Panc1 (cell line): Measurements from ENCODE around the gene GCH1. TPM values are rescaled to one million over a fixed set of nuclear protein-coding genes. Genes with fewer than 3 reads are reported as not detected.

Source experiments
- ATAC-seq: fragments of 200-7000 bp; cut with Tn5 transposase; 2 replicates; pipeline ENCODE4 v1.9.1; 2020; ENCODE audit warnings: mild to moderate bottlenecking, moderate library complexity
- BruUV-seq: library from RNA; stranded (reverse); fragments of 400-500 nt; replicated peaks from 2 replicates; lab custom pipeline; 2021; lab: Mats Ljungman, UMichigan
- CTCF ChIA-PET: fragments of 300-600 bp; sonication (Branson Sonifier 250); formaldehyde crosslinking; loops from one replicate; lab custom pipeline; 2022; ENCODE audit warnings: antibody characterized with exemption; lab: Charles Lee
- POLR2A ChIA-PET: fragments of 300-600 bp; sonication (Branson Sonifier 250); formaldehyde crosslinking; loops from one replicate; lab custom pipeline; 2022; ENCODE audit warnings: antibody characterized with exemption; lab: Charles Lee
- DNase-seq: peaks from one replicate; pipeline ENCODE4 v3.0.0-alpha.2; 2010; ENCODE audit warnings: low read depth, low spot score
- H3K27ac ChIP-seq: 2 replicates; pipeline ENCODE4 v1.5.1; 2011; ENCODE audit warnings: mild to moderate bottlenecking, low read length, inconsistent platforms
- H3K27me3 ChIP-seq: fragments of 200-500 bp; sonication (Bioruptor generic); 2 replicates; pipeline ENCODE4 v1.6.0; 2014; ENCODE audit warnings: low read length, inconsistent platforms; ENCODE audit not compliant: control insufficient read depth, insufficient read depth
- H3K36me3 ChIP-seq: fragments of 200-500 bp; sonication (Bioruptor generic); 2 replicates; pipeline ENCODE4 v1.5.1; 2014; ENCODE audit warnings: inconsistent platforms, mild to moderate bottlenecking, low read length, moderate library complexity; ENCODE audit not compliant: control insufficient read depth, insufficient read depth
- H3K4me1 ChIP-seq: 2 replicates; pipeline ENCODE4 v1.5.1; 2011; ENCODE audit warnings: inconsistent platforms, mild to moderate bottlenecking, low read length, moderate library complexity; ENCODE audit not compliant: control insufficient read depth, insufficient read depth
- H3K4me3 ChIP-seq, 2 experiments: 2 replicates each; pipeline ENCODE4 v1.5.1; 2011 to 2012; ENCODE audit warnings: low read depth in 2 of 2, low read length in 2 of 2, mild to moderate bottlenecking in 2 of 2, inconsistent platforms in 1 of 2, moderate library complexity in 1 of 2
- H3K9me3 ChIP-seq: fragments of 200-500 bp; sonication (Bioruptor generic); 2 replicates; pipeline ENCODE4 v1.5.1; 2014; ENCODE audit warnings: low read depth, mild to moderate bottlenecking, inconsistent platforms, low read length, moderate library complexity; ENCODE audit not compliant: control insufficient read depth, insufficient read depth
- CTCF ChIP-seq: fragments of 450-650 bp; IDR thresholded peaks from 2 replicates; pipeline ENCODE4 v1.5.1; 2017; ENCODE audit warnings: mild to moderate bottlenecking
- POLR2AphosphoS5 ChIP-seq: IDR thresholded peaks from 2 replicates; pipeline ENCODE4 v1.6.1; 2012; ENCODE audit warnings: mild to moderate bottlenecking, low read depth, low read length, moderate library complexity
- REST ChIP-seq, 2 experiments: IDR thresholded peaks; 2 replicates each; pipeline ENCODE4 v1.6.1; 2011 to 2012; ENCODE audit warnings: low read depth in 2 of 2, control low read depth in 1 of 2, low read length in 1 of 2, mild to moderate bottlenecking in 1 of 2, moderate library complexity in 1 of 2; ENCODE audit not compliant: insufficient read depth in 1 of 2
- SIN3A ChIP-seq: IDR thresholded peaks from 2 replicates; pipeline ENCODE4 v1.6.1; 2012; ENCODE audit warnings: low read depth, mild to moderate bottlenecking, low read length, moderate library complexity, borderline replicate concordance; ENCODE audit not compliant: insufficient read depth
- TCF7L2 ChIP-seq: IDR thresholded peaks from 2 replicates; pipeline ENCODE4 v1.6.1; 2011; ENCODE audit warnings: mild to moderate bottlenecking, low read depth, low read length, inconsistent platforms
- in situ Hi-C: cut with HindIII; loops from 2 replicates; pipeline ENCODE4 v1.10.0; 2016; ENCODE audit warnings: low sequenced_read_pairs, low pct_unique_long_range_greater_than_20kb
- intact Hi-C: fragments of 100-400 bp; cut with micrococcal nuclease; formaldehyde crosslinking; loops from one replicate; pipeline ENCODE4 v1.10.0; 2022; ENCODE audit not compliant: unreplicated experiment
- total RNA-seq: library from RNA; stranded (reverse); gene quantifications from one replicate; pipeline ENCODE4 v1.2.1, GENCODE V29; 2021; ENCODE audit not compliant: unreplicated experiment

GCH1 gene
- total RNA-seq, 1 experiment from 2014 or later: 3.6 TPM

- TF ChIP-seq CTCF (no peak), SIN3A (no peak)
- no peak overlapping the region for H3K4me3 ChIP-seq
- intact Hi-C loops (no loop called here), in situ Hi-C loops (no loop called here)
- H3K27me3 ChIP-seq: no peaks in the 10 kb centered on the region
- ATAC-seq (no peak), DNase-seq (no peak)
- H3K4me1 ChIP-seq: no peaks in the 10 kb centered on the region
- H3K36me3 ChIP-seq: no peaks in the 10 kb centered on the region
- no peak overlapping the region for H3K27ac ChIP-seq
- ChIA-PET CTCF (no interaction called here), POLR2A (no interaction called here)
- no TSS peak for BruUV-seq
- no peaks in the 10 kb centered on the region for H3K9me3 ChIP-seq
Observed at GRCh38 chr14:54845641-54846040, 57.0 kb downstream of the GCH1 start.

GRCh38 chr14:54844479-54844878 is 58.1 kb downstream of the GCH1 start:
- Histone ChIP-seq H3K4me3 (no peak overlapping the region), H3K27ac (no peak overlapping the region), H3K9me3 (no peaks in the 10 kb centered on the region), H3K4me1 (no peaks in the 10 kb centered on the region), H3K27me3 (no peaks in the 10 kb centered on the region), H3K36me3 (no peaks in the 10 kb centered on the region)
- intact Hi-C loops (no loop called here), in situ Hi-C loops (no loop called here)
- ChIA-PET CTCF (no interaction called here), POLR2A (no interaction called here)
- DNase-seq (no peak), ATAC-seq (no peak)
- no peak for TF ChIP-seq SIN3A
- BruUV-seq: no TSS peak

GRCh38 chr14:54840798-54841197 is 61.8 kb downstream of the GCH1 start:
- no peak for DNase-seq
- intact Hi-C loops (no loop called here), in situ Hi-C loops (no loop called here)
- no peak for ATAC-seq
- no TSS peak for BruUV-seq
- Histone ChIP-seq H3K27me3 (no peaks in the 10 kb centered on the region), H3K36me3 (no peaks in the 10 kb centered on the region), H3K4me1 (no peaks in the 10 kb centered on the region), H3K4me3 (no peak overlapping the region), H3K27ac (no peak overlapping the region), H3K9me3 (no peaks in the 10 kb centered on the region)
- TF ChIP-seq REST (IDR thresholded peaks at IDR 0.05; ENCODE audit: insufficient read depth in 1 of 2, low read depth in 2 of 2, low read length in 1 of 2): no peak
- no peak for TF ChIP-seq TCF7L2
- TF ChIP-seq POLR2AphosphoS5: no peak
- TF ChIP-seq CTCF: no peak
- no peak for TF ChIP-seq SIN3A
- ChIA-PET POLR2A (no interaction called here), CTCF (no interaction called here)
